ENCODE measurements around the gene PBX3. TPM values are rescaled to one million over a fixed set of nuclear protein-coding genes. Genes with fewer than 3 reads are reported as not detected.

The PBX3 gene
- total RNA-seq, 4 donors from 2014 or later = 7.7 to 83.3 (median 12.1) TPM

GRCh38 chr9:125959951-125960619, 212.9 kb downstream of the PBX3 start:
- H3K4me3 ChIP-seq = no peak overlapping the region
- H3K9me3 ChIP-seq = no peaks in the 10 kb centered on the region

GRCh38 chr9:125960626-125961025, 213.5 kb downstream of the PBX3 start:
- Histone ChIP-seq H3K36me3 (peaks cover 0 to 3% (median 0%) of the 10 kb centered on the region in 3 donors), H3K4me3 (no peak overlapping the region), H3K4me1 (no peaks in the 10 kb centered on the region), H3K9me3 (no peaks in the 10 kb centered on the region), H3K27ac (no peak overlapping the region), H3K27me3 (no peaks in the 10 kb centered on the region)
- TF ChIP-seq POLR2A (IDR thresholded peaks at IDR 0.05) (no peak), CTCF (IDR thresholded peaks at IDR 0.05) (no peak)
- no peak for DNase-seq

More at GRCh38 chr9:125959951-125960619, 212.9 kb downstream of the PBX3 start:
- DNase-seq = no peak
- no peak overlapping the region for H3K27ac ChIP-seq
- H3K36me3 ChIP-seq = peaks cover 0 to 3% (median 0%) of the 10 kb centered on the region in 3 donors
- no peaks in the 10 kb centered on the region for H3K4me1 ChIP-seq
- TF ChIP-seq POLR2A (IDR thresholded peaks at IDR 0.05) = no peak
- H3K27me3 ChIP-seq = no peaks in the 10 kb centered on the region

GRCh38 chr9:125961072-125961471, 213.9 kb downstream of the PBX3 start:
- Histone ChIP-seq H3K27me3 (no peaks in the 10 kb centered on the region), H3K9me3 (no peaks in the 10 kb centered on the region), H3K4me3 (no peak overlapping the region), H3K27ac (no peak overlapping the region), H3K36me3 (peaks cover 0 to 3% (median 0%) of the 10 kb centered on the region in 3 donors), H3K4me1 (no peaks in the 10 kb centered on the region)
- no peak for TF ChIP-seq CTCF (IDR thresholded peaks at IDR 0.05)
- TF ChIP-seq POLR2A (IDR thresholded peaks at IDR 0.05) = no peak
- DNase-seq = no peak

GRCh38 chr9:125963932-125964331, 216.8 kb downstream of the PBX3 start:
- no peaks in the 10 kb centered on the region for H3K9me3 ChIP-seq
- no peaks in the 10 kb centered on the region for H3K4me1 ChIP-seq
- no peak overlapping the region for H3K27ac ChIP-seq
- H3K4me3 ChIP-seq = no peak overlapping the region
- TF ChIP-seq CTCF (IDR thresholded peaks at IDR 0.05) (no peak), POLR2A (IDR thresholded peaks at IDR 0.05) (no peak)
- DNase-seq = no peak
- peaks cover 0 to 3% (median 0%) of the 10 kb centered on the region in 3 donors for H3K36me3 ChIP-seq
- no peaks in the 10 kb centered on the region for H3K27me3 ChIP-seq

GRCh38 chr9:125964702-125965225, 217.6 kb downstream of the PBX3 start:
- Histone ChIP-seq H3K36me3 (peaks cover 0 to 3% (median 0%) of the 10 kb centered on the region in 3 donors), H3K9me3 (no peaks in the 10 kb centered on the region), H3K4me3 (no peak overlapping the region), H3K4me1 (no peaks in the 10 kb centered on the region), H3K27me3 (no peaks in the 10 kb centered on the region), H3K27ac (no peak overlapping the region)
- TF ChIP-seq CTCF (IDR thresholded peaks at IDR 0.05) = no peak
- TF ChIP-seq POLR2A (IDR thresholded peaks at IDR 0.05) = no peak
- no peak for DNase-seq

- DNase-seq = no peak
- Histone ChIP-seq H3K36me3 (peaks cover 0 to 3% (median 0%) of the 10 kb centered on the region in 3 donors), H3K9me3 (no peaks in the 10 kb centered on the region), H3K4me3 (no peak overlapping the region), H3K4me1 (no peaks in the 10 kb centered on the region), H3K27me3 (no peaks in the 10 kb centered on the region), H3K27ac (no peak overlapping the region)
- TF ChIP-seq POLR2A (IDR thresholded peaks at IDR 0.05) = no peak
- TF ChIP-seq CTCF (IDR thresholded peaks at IDR 0.05) = no peak
Observed at GRCh38 chr9:125965477-125965876, 218.3 kb downstream of the PBX3 start.
